GM23338 (cell line): ENCODE measurements around the gene BICRA. TPM values are rescaled to one million over a fixed set of nuclear protein-coding genes. Genes with fewer than 3 reads are reported as not detected.
A peak's percentile ranks its signal among the peaks of the same experiment; 100 is the strongest.

Experiments used
- ATAC-seq: fragments of 200-7000 bp; cut with Tn5 transposase; 3 replicates; pipeline ENCODE4 v1.9.1; 2020
- DNase-seq: peaks from one replicate; pipeline ENCODE4 v3.0.0-alpha.2; 2015; ENCODE audit warnings: low spot score
- H2AFZ ChIP-seq: fragments of 200-600 bp; sonication (generic); 2 replicates; pipeline ENCODE4 v1.8.0; 2016; ENCODE audit warnings: antibody characterized with exemption, mild to moderate bottlenecking, moderate library complexity
- H3F3A ChIP-seq: fragments of 200-600 bp; sonication (generic); replicated peaks from 2 replicates; pipeline ENCODE4 v1.8.0; 2017; ENCODE audit warnings: antibody characterized with exemption, mixed run types, low read depth
- H3K27ac ChIP-seq: fragments of 200-600 bp; sonication (generic); 2 replicates; pipeline ENCODE4 v1.6.1; 2016; ENCODE audit warnings: low read depth
- H3K27me3 ChIP-seq: fragments of 200-600 bp; sonication (generic); 2 replicates; pipeline ENCODE4 v1.8.0; 2016; ENCODE audit warnings: mild to moderate bottlenecking, mixed run types, moderate library complexity; ENCODE audit not compliant: insufficient read depth
- H3K36me3 ChIP-seq: fragments of 200-600 bp; sonication (generic); 2 replicates; pipeline ENCODE4 v1.8.0; 2016; ENCODE audit warnings: mild to moderate bottlenecking; ENCODE audit not compliant: insufficient read depth
- H3K4me1 ChIP-seq: fragments of 200-600 bp; sonication (generic); 2 replicates; pipeline ENCODE4 v1.8.0; 2016; ENCODE audit warnings: mild to moderate bottlenecking, moderate library complexity; ENCODE audit not compliant: insufficient read depth
- H3K4me2 ChIP-seq: fragments of 200-600 bp; sonication (generic); 2 replicates; pipeline ENCODE4 v1.7.1; 2017; ENCODE audit warnings: mixed run types
- H3K4me3 ChIP-seq: fragments of 200-600 bp; sonication (generic); 2 replicates; pipeline ENCODE4 v1.6.1; 2016; ENCODE audit warnings: mixed run types
- H3K79me2 ChIP-seq: fragments of 200-600 bp; sonication (generic); replicated peaks from 2 replicates; pipeline ENCODE4 v1.8.0; 2017; ENCODE audit warnings: mild to moderate bottlenecking; ENCODE audit not compliant: insufficient read depth
- H3K9me2 ChIP-seq: fragments of 200-600 bp; sonication (generic); 2 replicates; pipeline ENCODE4 v1.8.0; 2017; ENCODE audit not compliant: insufficient read depth
- H4K20me1 ChIP-seq: fragments of 200-600 bp; sonication (generic); replicated peaks from 2 replicates; pipeline ENCODE4 v1.8.0; 2017; ENCODE audit warnings: mild to moderate bottlenecking; ENCODE audit not compliant: insufficient read depth
- H3K27ac Mint-ChIP-seq: 2 replicates; pipeline ENCODE4 v1.8.0; 2020; ENCODE audit warnings: inconsistent platforms, mild to moderate bottlenecking, moderate library complexity, mixed read lengths
- H3K27me3 Mint-ChIP-seq: 3 replicates; pipeline ENCODE4 v1.8.0; 2022; ENCODE audit warnings: low read depth, mild to moderate bottlenecking, moderate library complexity, mixed read lengths, inconsistent platforms; ENCODE audit not compliant: insufficient read depth, poor library complexity
- H3K36me3 Mint-ChIP-seq: 3 replicates; pipeline ENCODE4 v1.8.0; 2021; ENCODE audit warnings: low read depth, mild to moderate bottlenecking, inconsistent platforms, moderate library complexity, mixed read lengths
- H3K4me1 Mint-ChIP-seq: 3 replicates; pipeline ENCODE4 v1.8.0; 2020; ENCODE audit warnings: mild to moderate bottlenecking, inconsistent platforms, mixed read lengths
- H3K4me3 Mint-ChIP-seq: 3 replicates; pipeline ENCODE4 v1.8.0; 2021; ENCODE audit warnings: moderate library complexity, mild to moderate bottlenecking, inconsistent platforms, mixed read lengths
- H3K9me3 Mint-ChIP-seq: 3 replicates; pipeline ENCODE4 v1.8.0; 2020; ENCODE audit warnings: moderate library complexity, mild to moderate bottlenecking, inconsistent platforms, mixed read lengths
- CREB1 ChIP-seq: fragments of 250-450 bp; sonication (Bioruptor Pico); IDR thresholded peaks from 2 replicates; pipeline ENCODE4 v1.5.0; 2020; ENCODE audit warnings: low read depth, mild to moderate bottlenecking, moderate library complexity
- EZH2phosphoT487 ChIP-seq: fragments of 200-600 bp; sonication (generic); IDR thresholded peaks from one replicate; pipeline ENCODE4 v1.8.1; 2018; ENCODE audit warnings: antibody characterized with exemption; ENCODE audit not compliant: unreplicated experiment
- JUNB ChIP-seq: IDR thresholded peaks from one replicate; pipeline ENCODE4 v1.6.1; 2016; ENCODE audit warnings: antibody characterized with exemption; ENCODE audit not compliant: unreplicated experiment
- NANOG ChIP-seq: IDR thresholded peaks from 2 replicates; pipeline ENCODE4 v1.6.1; 2016; ENCODE audit warnings: antibody characterized with exemption, borderline replicate concordance
- POLR2AphosphoS5 ChIP-seq: IDR thresholded peaks from 2 replicates; pipeline ENCODE4 v1.6.1; 2016; ENCODE audit warnings: antibody characterized with exemption, low read depth
- STAT1 ChIP-seq: IDR thresholded peaks from one replicate; pipeline ENCODE4 v1.6.1; 2016; ENCODE audit warnings: antibody characterized with exemption; ENCODE audit not compliant: unreplicated experiment
- polyA plus RNA-seq: library from polyadenylated mRNA; unstranded; fragments of >200 nt; fragmentation: Nextera tagmentation; extraction: Ambion mirVana; gene quantifications from 2 replicates; pipeline ENCODE4 v1.2.1, GENCODE V29; 2016
- total RNA-seq: library from RNA; depleted of rRNA; stranded (reverse); fragments of >200 nt; shearing (Covaris generic); gene quantifications from 2 replicates; pipeline ENCODE4 v1.2.3, GENCODE V29; 2014
- TF ChIP-seq, protein P1 (sequence below): fragments of 250-450 bp; sonication (Bioruptor Pico); IDR thresholded peaks from 2 replicates; pipeline ENCODE4 v1.5.0; 2020; ENCODE audit warnings: mild to moderate bottlenecking, moderate library complexity
- TF ChIP-seq, protein P2 (sequence below): IDR thresholded peaks from one replicate; pipeline ENCODE4 v1.6.1; 2018; ENCODE audit warnings: antibody characterized with exemption; ENCODE audit not compliant: unreplicated experiment
- TF ChIP-seq, protein P3 (sequence below), 2 experiments: fragments of 200-600 bp in 1 of 2; sonication (generic) in 1 of 2; conservative IDR thresholded peaks; 2 replicates each; pipeline versions ENCODE4 v1.5.1 to v1.6.1; 2016 to 2017; ENCODE audit warnings: antibody characterized with exemption in 2 of 2, low read depth in 2 of 2, mild to moderate bottlenecking in 2 of 2, moderate library complexity in 1 of 2

Gene BICRA
- total and polyA plus RNA-seq, 2 experiments from 2014 or later = 7.0 to 37.7 TPM

DNA sequence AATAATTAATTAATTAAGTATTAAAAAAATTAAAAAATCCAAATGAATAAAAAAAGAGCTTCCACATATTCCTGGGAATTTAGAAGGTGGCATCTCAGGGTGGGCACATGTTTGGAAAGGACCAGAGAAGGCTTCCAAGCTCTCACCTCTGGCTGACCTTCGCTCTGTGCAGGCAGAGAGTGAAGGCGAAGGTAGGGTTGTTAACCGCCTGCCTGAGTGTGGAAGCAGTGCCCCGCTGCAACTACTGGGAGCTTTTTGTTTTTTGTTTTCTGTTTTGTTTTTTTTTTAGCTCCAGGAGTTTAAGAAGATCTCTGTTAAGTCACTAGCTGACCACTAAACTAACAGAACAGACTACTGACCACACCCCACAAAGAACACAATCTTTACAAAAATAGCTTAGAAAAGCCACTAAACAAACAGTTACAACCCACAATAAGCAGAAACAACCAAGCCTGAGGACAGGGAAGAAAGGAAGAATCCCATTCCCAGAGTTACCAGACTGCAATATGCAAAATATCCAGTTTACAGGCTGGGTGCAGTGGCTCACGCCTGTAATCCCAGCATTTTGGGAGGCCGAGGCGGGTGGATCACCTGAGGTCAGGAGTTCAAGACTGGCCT lies 47.4 kb upstream of the BICRA start:
- H3K36me3 Mint-ChIP-seq = no peaks in the 10 kb centered on the region
- H3K27me3 Mint-ChIP-seq = peaks cover 6% of the 10 kb centered on the region
- H3K9me2 ChIP-seq = no peaks in the 10 kb centered on the region
- no peaks in the 10 kb centered on the region for H4K20me1 ChIP-seq
- no peak for TF ChIP-seq EZH2phosphoT487
- no peak for TF ChIP-seq STAT1
- TF ChIP-seq, protein P1, sequence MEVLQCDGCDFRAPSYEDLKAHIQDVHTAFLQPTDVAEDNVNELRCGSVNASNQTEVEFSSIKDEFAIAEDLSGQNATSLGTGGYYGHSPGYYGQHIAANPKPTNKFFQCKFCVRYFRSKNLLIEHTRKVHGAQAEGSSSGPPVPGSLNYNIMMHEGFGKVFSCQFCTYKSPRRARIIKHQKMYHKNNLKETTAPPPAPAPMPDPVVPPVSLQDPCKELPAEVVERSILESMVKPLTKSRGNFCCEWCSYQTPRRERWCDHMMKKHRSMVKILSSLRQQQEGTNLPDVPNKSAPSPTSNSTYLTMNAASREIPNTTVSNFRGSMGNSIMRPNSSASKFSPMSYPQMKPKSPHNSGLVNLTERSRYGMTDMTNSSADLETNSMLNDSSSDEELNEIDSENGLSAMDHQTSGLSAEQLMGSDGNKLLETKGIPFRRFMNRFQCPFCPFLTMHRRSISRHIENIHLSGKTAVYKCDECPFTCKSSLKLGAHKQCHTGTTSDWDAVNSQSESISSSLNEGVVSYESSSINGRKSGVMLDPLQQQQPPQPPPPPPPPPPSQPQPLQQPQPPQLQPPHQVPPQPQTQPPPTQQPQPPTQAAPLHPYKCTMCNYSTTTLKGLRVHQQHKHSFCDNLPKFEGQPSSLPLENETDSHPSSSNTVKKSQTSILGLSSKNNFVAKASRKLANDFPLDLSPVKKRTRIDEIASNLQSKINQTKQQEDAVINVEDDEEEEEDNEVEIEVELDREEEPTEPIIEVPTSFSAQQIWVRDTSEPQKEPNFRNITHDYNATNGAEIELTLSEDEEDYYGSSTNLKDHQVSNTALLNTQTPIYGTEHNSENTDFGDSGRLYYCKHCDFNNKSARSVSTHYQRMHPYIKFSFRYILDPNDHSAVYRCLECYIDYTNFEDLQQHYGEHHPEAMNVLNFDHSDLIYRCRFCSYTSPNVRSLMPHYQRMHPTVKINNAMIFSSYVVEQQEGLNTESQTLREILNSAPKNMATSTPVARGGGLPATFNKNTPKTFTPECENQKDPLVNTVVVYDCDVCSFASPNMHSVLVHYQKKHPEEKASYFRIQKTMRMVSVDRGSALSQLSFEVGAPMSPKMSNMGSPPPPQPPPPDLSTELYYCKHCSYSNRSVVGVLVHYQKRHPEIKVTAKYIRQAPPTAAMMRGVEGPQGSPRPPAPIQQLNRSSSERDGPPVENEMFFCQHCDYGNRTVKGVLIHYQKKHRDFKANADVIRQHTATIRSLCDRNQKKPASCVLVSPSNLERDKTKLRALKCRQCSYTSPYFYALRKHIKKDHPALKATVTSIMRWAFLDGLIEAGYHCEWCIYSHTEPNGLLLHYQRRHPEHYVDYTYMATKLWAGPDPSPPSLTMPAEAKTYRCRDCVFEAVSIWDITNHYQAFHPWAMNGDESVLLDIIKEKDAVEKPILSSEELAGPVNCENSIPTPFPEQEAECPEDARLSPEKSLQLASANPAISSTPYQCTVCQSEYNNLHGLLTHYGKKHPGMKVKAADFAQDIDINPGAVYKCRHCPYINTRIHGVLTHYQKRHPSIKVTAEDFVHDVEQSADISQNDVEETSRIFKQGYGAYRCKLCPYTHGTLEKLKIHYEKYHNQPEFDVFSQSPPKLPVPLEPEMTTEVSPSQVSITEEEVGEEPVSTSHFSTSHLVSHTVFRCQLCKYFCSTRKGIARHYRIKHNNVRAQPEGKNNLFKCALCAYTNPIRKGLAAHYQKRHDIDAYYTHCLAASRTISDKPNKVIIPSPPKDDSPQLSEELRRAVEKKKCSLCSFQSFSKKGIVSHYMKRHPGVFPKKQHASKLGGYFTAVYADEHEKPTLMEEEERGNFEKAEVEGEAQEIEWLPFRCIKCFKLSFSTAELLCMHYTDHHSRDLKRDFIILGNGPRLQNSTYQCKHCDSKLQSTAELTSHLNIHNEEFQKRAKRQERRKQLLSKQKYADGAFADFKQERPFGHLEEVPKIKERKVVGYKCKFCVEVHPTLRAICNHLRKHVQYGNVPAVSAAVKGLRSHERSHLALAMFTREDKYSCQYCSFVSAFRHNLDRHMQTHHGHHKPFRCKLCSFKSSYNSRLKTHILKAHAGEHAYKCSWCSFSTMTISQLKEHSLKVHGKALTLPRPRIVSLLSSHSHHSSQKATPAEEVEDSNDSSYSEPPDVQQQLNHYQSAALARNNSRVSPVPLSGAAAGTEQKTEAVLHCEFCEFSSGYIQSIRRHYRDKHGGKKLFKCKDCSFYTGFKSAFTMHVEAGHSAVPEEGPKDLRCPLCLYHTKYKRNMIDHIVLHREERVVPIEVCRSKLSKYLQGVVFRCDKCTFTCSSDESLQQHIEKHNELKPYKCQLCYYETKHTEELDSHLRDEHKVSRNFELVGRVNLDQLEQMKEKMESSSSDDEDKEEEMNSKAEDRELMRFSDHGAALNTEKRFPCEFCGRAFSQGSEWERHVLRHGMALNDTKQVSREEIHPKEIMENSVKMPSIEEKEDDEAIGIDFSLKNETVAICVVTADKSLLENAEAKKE (CRISPR knock-in tag) = no peak
- TF ChIP-seq NANOG = no peak
- TF ChIP-seq POLR2AphosphoS5 = no peak
- TF ChIP-seq, protein P2, sequence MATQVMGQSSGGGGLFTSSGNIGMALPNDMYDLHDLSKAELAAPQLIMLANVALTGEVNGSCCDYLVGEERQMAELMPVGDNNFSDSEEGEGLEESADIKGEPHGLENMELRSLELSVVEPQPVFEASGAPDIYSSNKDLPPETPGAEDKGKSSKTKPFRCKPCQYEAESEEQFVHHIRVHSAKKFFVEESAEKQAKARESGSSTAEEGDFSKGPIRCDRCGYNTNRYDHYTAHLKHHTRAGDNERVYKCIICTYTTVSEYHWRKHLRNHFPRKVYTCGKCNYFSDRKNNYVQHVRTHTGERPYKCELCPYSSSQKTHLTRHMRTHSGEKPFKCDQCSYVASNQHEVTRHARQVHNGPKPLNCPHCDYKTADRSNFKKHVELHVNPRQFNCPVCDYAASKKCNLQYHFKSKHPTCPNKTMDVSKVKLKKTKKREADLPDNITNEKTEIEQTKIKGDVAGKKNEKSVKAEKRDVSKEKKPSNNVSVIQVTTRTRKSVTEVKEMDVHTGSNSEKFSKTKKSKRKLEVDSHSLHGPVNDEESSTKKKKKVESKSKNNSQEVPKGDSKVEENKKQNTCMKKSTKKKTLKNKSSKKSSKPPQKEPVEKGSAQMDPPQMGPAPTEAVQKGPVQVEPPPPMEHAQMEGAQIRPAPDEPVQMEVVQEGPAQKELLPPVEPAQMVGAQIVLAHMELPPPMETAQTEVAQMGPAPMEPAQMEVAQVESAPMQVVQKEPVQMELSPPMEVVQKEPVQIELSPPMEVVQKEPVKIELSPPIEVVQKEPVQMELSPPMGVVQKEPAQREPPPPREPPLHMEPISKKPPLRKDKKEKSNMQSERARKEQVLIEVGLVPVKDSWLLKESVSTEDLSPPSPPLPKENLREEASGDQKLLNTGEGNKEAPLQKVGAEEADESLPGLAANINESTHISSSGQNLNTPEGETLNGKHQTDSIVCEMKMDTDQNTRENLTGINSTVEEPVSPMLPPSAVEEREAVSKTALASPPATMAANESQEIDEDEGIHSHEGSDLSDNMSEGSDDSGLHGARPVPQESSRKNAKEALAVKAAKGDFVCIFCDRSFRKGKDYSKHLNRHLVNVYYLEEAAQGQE = no peak
- TF ChIP-seq CREB1 (CRISPR knock-in tag) = no peak
- TF ChIP-seq JUNB = no peak
- TF ChIP-seq, protein P3, sequence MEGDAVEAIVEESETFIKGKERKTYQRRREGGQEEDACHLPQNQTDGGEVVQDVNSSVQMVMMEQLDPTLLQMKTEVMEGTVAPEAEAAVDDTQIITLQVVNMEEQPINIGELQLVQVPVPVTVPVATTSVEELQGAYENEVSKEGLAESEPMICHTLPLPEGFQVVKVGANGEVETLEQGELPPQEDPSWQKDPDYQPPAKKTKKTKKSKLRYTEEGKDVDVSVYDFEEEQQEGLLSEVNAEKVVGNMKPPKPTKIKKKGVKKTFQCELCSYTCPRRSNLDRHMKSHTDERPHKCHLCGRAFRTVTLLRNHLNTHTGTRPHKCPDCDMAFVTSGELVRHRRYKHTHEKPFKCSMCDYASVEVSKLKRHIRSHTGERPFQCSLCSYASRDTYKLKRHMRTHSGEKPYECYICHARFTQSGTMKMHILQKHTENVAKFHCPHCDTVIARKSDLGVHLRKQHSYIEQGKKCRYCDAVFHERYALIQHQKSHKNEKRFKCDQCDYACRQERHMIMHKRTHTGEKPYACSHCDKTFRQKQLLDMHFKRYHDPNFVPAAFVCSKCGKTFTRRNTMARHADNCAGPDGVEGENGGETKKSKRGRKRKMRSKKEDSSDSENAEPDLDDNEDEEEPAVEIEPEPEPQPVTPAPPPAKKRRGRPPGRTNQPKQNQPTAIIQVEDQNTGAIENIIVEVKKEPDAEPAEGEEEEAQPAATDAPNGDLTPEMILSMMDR (conservative IDR thresholded peaks at IDR 0.05; ENCODE audit: low read depth in 2 of 2) = no peak
- H3K27ac Mint-ChIP-seq = no peak overlapping the region
- H3K4me2 ChIP-seq = no peak overlapping the region
- no peaks in the 10 kb centered on the region for H3F3A ChIP-seq
- ATAC-seq = peak; percentile 50; the same call in 2 of the 3 replicates
- peak overlapping the region; percentile 72 for H2AFZ ChIP-seq
- no peak overlapping the region for H3K27ac ChIP-seq
- H3K79me2 ChIP-seq = no peaks in the 10 kb centered on the region
- H3K4me1 ChIP-seq = peaks cover 14% of the 10 kb centered on the region
- H3K4me1 Mint-ChIP-seq = peaks cover 8% of the 10 kb centered on the region; the same call in 2 of the 3 replicates
- H3K27me3 ChIP-seq = no peaks in the 10 kb centered on the region
- no peaks in the 10 kb centered on the region for H3K36me3 ChIP-seq
- no peaks in the 10 kb centered on the region for H3K9me3 Mint-ChIP-seq
- H3K4me3 ChIP-seq = no peak overlapping the region
- DNase-seq = no peak
- no peak overlapping the region for H3K4me3 Mint-ChIP-seq
